ENCODE data around the gene CPNE4.

- TF ChIP-seq CTCF (IDR thresholded peaks at IDR 0.05 in 8 of 11, conservative IDR thresholded peaks at IDR 0.05 in 3 of 11) (no peak), POLR2AphosphoS5 (IDR thresholded peaks at IDR 0.05) (no peak)
These were observed 398.5 kb downstream of the CPNE4 start for GRCh38 chr3:131636266-131636775.
